ENCODE data around the gene POLD4.

DNA sequence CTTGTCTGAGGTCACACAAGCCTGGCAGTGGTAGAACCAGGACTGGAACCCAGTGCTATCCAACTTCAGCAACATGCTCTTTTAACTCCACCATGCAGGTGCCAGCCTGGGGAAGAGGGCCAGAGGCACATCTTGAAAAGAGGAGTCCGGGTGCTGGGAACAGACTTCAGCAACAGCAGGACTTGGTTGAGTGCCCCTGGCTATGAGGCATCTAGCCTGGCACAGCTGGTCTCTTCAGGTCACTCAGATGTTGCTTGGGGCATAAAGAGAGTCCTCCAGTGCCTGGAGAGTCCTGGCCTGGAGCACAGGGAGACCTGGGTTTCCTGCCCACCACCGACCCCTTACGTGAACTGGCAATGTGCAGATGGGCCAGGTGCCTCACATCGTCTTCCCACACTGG lies 25.2 kb upstream of the POLD4 start:
- TF ChIP-seq POLR2A (IDR thresholded peaks at IDR 0.05; ENCODE audit: low read length) (no peak), GATA1 (IDR thresholded peaks at IDR 0.05; ENCODE audit: low read depth, low read length) (no peak)
